HUES48 (cell line): Measurements from ENCODE around the gene AGBL1.
"Not testable (repeated sequence)": the region's sequence is repeated elsewhere in the genome, so short reads cannot be mapped to it uniquely, and the experiment has no call there.

Source experiments
- H3K27ac ChIP-seq: one replicate; pipeline ENCODE4 v1.7.0; 2013; ENCODE audit warnings: low read depth, low read length, inconsistent platforms
- H3K27me3 ChIP-seq: 2 replicates; pipeline ENCODE4 v1.6.1; 2013; ENCODE audit warnings: mild to moderate bottlenecking, low read length; ENCODE audit not compliant: control insufficient read depth, insufficient read depth
- H3K36me3 ChIP-seq: 2 replicates; pipeline ENCODE4 v1.6.1; 2013; ENCODE audit warnings: low read length; ENCODE audit not compliant: control insufficient read depth, insufficient read depth
- H3K4me1 ChIP-seq: 2 replicates; pipeline ENCODE4 v1.6.1; 2013; ENCODE audit warnings: mild to moderate bottlenecking, low read length; ENCODE audit not compliant: control insufficient read depth, insufficient read depth
- H3K4me3 ChIP-seq: 2 replicates; pipeline ENCODE4 v1.5.1; 2013; ENCODE audit warnings: mild to moderate bottlenecking, low read depth, low read length
- H3K9ac ChIP-seq: 2 replicates; pipeline ENCODE4 v1.6.1; 2013; ENCODE audit warnings: mild to moderate bottlenecking, low read depth, low read length, moderate library complexity
- H3K9me3 ChIP-seq: 2 replicates; pipeline ENCODE4 v1.6.1; 2013; ENCODE audit warnings: low read length; ENCODE audit not compliant: control insufficient read depth, insufficient read depth

Gene AGBL1

GRCh38 chr15:86505951-86506350, 426.3 kb downstream of the AGBL1 start:
- no peak overlapping the region for H3K4me3 ChIP-seq
- no peaks in the 10 kb centered on the region for H3K36me3 ChIP-seq
- no peaks in the 10 kb centered on the region for H3K9me3 ChIP-seq
- H3K4me1 ChIP-seq = peaks cover 11% of the 10 kb centered on the region; the same call in 1 of the 2 replicates
- no peak overlapping the region for H3K9ac ChIP-seq
- H3K27ac ChIP-seq = no peak overlapping the region
- no peaks in the 10 kb centered on the region for H3K27me3 ChIP-seq

- no peaks in the 10 kb centered on the region for H3K36me3 ChIP-seq
- H3K27me3 ChIP-seq = no peaks in the 10 kb centered on the region
- peaks cover 11% of the 10 kb centered on the region; the same call in 1 of the 2 replicates for H3K4me1 ChIP-seq
- H3K4me3 ChIP-seq = no peak overlapping the region
- H3K9ac ChIP-seq = no peak overlapping the region
- H3K27ac ChIP-seq = no peak overlapping the region
- H3K9me3 ChIP-seq = no peaks in the 10 kb centered on the region
Observed at GRCh38 chr15:86506401-86506800, 426.7 kb downstream of the AGBL1 start.

- Histone ChIP-seq H3K27me3 (no peaks in the 10 kb centered on the region), H3K4me1 (no peaks in the 10 kb centered on the region), H3K36me3 (no peaks in the 10 kb centered on the region), H3K9me3 (no peaks in the 10 kb centered on the region), H3K4me3 (no peak overlapping the region), H3K27ac (no peak overlapping the region), H3K9ac (no peak overlapping the region)
Observed at GRCh38 chr15:86515625-86516024, 436.0 kb downstream of the AGBL1 start.

- no peaks in the 10 kb centered on the region for H3K27me3 ChIP-seq
- H3K9ac ChIP-seq = no peak overlapping the region
- no peaks in the 10 kb centered on the region for H3K9me3 ChIP-seq
- no peaks in the 10 kb centered on the region for H3K36me3 ChIP-seq
- H3K4me1 ChIP-seq = no peaks in the 10 kb centered on the region
- no peak overlapping the region for H3K27ac ChIP-seq
- H3K4me3 ChIP-seq = no peak overlapping the region
Observed at GRCh38 chr15:86522721-86523120, 443.1 kb downstream of the AGBL1 start.

- Histone ChIP-seq H3K27ac (no peak overlapping the region), H3K4me1 (no peaks in the 10 kb centered on the region), H3K36me3 (no peaks in the 10 kb centered on the region), H3K4me3 (no peak overlapping the region), H3K9me3 (no peaks in the 10 kb centered on the region), H3K9ac (no peak overlapping the region), H3K27me3 (no peaks in the 10 kb centered on the region)
Observed at GRCh38 chr15:86526938-86527690, 447.4 kb downstream of the AGBL1 start.

GRCh38 chr15:86528094-86528493, 448.4 kb downstream of the AGBL1 start:
- H3K27me3 ChIP-seq, H3K4me1 ChIP-seq, H3K27ac ChIP-seq, H3K9me3 ChIP-seq, H3K9ac ChIP-seq, H3K4me3 ChIP-seq, H3K36me3 ChIP-seq: not testable (repeated sequence)

GRCh38 chr15:86538141-86538540, 458.5 kb downstream of the AGBL1 start:
- no peak overlapping the region for H3K9ac ChIP-seq
- no peaks in the 10 kb centered on the region for H3K36me3 ChIP-seq
- no peaks in the 10 kb centered on the region for H3K9me3 ChIP-seq
- H3K27ac ChIP-seq = no peak overlapping the region
- H3K4me3 ChIP-seq = no peak overlapping the region
- H3K4me1 ChIP-seq = no peaks in the 10 kb centered on the region
- H3K27me3 ChIP-seq = no peaks in the 10 kb centered on the region

- Histone ChIP-seq H3K4me3 (no peak overlapping the region), H3K27me3 (no peaks in the 10 kb centered on the region), H3K9ac (no peak overlapping the region), H3K9me3 (no peaks in the 10 kb centered on the region), H3K36me3 (no peaks in the 10 kb centered on the region), H3K4me1 (no peaks in the 10 kb centered on the region), H3K27ac (no peak overlapping the region)
Observed at GRCh38 chr15:86540840-86541467, 461.3 kb downstream of the AGBL1 start.

- no peaks in the 10 kb centered on the region for H3K36me3 ChIP-seq
- no peak overlapping the region for H3K4me3 ChIP-seq
- no peak overlapping the region for H3K9ac ChIP-seq
- H3K9me3 ChIP-seq = no peaks in the 10 kb centered on the region
- H3K4me1 ChIP-seq = no peaks in the 10 kb centered on the region
- H3K27ac ChIP-seq = no peak overlapping the region
- no peaks in the 10 kb centered on the region for H3K27me3 ChIP-seq
Observed at GRCh38 chr15:86541540-86541939, 461.9 kb downstream of the AGBL1 start.

GRCh38 chr15:86550075-86550474, 470.4 kb downstream of the AGBL1 start:
- Histone ChIP-seq H3K4me1 (no peaks in the 10 kb centered on the region), H3K27ac (no peak overlapping the region)

GRCh38 chr15:86553108-86553507, 473.4 kb downstream of the AGBL1 start:
- Histone ChIP-seq H3K27ac (no peak overlapping the region), H3K9ac (no peak overlapping the region), H3K4me3 (no peak overlapping the region), H3K27me3 (no peaks in the 10 kb centered on the region), H3K9me3 (no peaks in the 10 kb centered on the region), H3K4me1 (no peaks in the 10 kb centered on the region), H3K36me3 (no peaks in the 10 kb centered on the region)

More at GRCh38 chr15:86550075-86550474, 470.4 kb downstream of the AGBL1 start:
- H3K4me3 ChIP-seq = no peak overlapping the region
- H3K9me3 ChIP-seq = no peaks in the 10 kb centered on the region
- H3K9ac ChIP-seq = no peak overlapping the region
- no peaks in the 10 kb centered on the region for H3K27me3 ChIP-seq
- no peaks in the 10 kb centered on the region for H3K36me3 ChIP-seq
